Hippocampal formation (tissue), 2 donors: ENCODE measurements around the gene MED27.
"Not testable (repeated sequence)": the region's sequence is repeated elsewhere in the genome, so short reads cannot be mapped to it uniquely, and the experiment has no call there.

ENCODE experiments used
- DNase-seq, 2 donors: peaks; one replicate each; lab custom pipeline; 2025; lab: John Stamatoyannopoulos, UW

Gene MED27

GRCh38 chr9:132018957-132019405, 60.7 kb downstream of the MED27 start:
- peak; percentile 40 to 51 for DNase-seq

- DNase-seq = no peak
These were observed 63.2 kb downstream of the MED27 start for GRCh38 chr9:132016456-132016855.

GRCh38 chr9:132015866-132016265, 63.8 kb downstream of the MED27 start:
- no peak for DNase-seq

DNA sequence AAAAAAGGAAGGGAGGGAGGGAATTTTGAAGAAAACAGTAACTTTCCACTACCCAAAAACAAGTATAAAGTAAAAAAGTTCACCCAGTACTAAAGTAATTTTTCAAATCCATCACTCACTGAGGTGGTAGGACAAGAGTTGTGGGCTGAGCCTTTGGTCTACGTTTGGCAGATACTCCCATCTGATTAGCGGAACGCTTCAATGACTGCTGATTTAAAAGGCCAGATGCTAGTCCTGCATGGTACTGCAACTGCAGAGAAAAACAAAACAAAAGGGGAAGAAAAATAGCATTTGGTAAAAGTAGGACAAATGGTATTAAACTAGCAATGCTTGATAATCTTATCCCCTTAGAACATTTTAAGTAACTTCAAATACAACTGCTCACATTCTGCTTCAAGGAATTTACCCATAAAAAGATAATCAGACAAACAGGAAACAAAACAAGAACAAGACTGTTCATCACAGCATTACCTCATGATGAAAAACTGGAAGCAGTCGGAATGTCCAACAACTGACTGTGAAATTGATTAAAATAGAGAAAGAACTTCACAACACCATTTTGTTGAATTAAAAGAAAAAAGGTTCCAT, 65.4 kb downstream of the MED27 start:
- DNase-seq = no peak

DNA sequence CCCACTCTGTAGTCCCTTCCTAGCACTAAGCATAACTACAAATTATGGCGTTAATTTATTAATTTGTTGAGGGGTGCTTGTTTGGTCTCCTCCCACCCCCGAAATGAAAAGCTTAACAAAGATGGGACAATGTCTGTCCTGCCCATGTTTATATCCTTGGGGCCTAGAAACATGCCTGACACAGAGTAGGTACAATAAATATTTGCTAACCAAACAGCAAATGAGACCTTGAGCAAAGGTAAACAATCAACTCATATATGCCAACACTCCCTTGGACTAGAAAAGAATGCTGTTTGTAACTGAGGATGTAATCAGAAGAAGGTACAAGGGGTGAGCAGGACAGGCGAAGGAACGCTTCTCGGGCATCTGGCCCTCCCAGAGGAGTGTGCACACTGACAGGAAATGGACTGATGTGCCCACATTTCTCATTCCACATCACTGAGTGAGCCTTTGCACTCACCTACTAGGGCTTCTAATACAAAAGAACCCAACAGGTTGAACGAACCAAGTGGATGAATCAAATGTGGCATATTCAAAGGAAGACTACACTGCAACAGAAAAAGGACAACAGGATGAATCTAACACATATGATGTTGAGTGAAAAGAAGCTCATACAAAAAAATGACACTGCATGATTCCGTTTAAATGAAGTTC, 66.8 kb downstream of the MED27 start:
- DNase-seq = no peak

DNA sequence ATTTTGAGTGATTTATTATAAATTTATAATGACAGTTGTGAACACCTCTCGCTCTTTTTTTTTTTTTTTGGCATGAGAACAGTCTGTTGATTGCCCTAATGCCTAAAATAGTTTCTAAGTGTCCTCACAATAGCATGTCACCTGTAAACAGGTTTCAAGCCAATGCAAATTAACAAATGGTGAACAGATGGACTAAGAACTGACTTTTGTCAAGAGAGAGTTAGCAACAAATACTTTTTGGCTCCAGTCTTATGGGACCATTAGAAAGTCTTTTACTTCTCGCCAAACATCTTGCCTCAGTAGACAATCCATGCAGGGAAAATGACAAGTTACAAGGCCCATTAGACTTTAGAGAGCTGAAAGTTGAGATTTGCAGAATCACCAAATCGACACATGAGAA, 67.8 kb downstream of the MED27 start:
- DNase-seq = no peak

- no peak for DNase-seq
These were observed 68.4 kb downstream of the MED27 start for GRCh38 chr9:132011309-132011708.

- DNase-seq = not testable (repeated sequence)
These were observed 69.5 kb downstream of the MED27 start for GRCh38 chr9:132010201-132010600.

DNA sequence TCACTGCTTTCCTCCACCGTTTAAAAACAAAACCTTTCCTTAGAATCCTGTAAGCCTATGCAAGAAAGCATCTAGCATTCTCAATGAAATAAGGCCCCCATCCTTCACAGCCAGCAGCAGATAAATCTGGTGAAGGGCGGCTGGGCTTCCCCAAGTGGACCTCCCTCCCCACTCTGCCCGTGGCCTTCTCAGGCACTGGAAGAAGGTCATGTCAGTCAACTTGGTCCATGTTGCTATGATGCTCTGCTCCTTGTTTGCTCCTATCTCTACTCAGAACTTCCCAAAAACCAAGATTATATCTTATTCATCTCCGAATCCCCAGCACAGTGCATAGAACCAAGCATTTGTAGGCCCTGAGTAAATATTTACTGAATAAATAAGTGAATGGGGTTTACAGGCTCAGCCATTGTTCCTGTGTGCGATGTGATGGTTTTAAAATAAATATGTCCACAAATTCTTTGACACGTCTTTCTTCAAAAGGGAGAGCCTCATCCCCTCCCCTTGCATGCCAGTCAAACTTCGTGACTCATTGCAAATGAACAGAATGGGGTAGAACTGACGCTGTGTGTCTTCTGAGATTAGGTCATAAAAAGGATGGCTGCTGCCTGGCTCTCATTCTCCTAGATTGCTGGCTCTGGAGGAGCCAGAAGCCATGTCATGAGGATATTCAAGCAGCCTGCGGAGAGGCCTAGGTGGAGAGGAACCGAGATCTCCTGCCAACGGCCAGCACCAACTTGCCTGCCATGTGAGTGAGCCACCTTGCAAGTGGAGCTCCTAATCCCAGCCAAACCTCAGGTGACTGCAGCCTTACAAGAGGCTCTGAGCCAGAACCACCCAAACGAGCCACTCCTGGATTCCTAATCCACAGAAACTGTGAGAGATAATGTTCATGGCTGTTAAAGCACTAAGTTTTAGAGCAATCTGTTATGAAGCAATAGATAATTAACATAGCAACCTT, 70.5 kb downstream of the MED27 start:
- no peak for DNase-seq

- DNase-seq = no peak
These were observed 71.4 kb downstream of the MED27 start for GRCh38 chr9:132008184-132008803.

- DNase-seq = no peak
These were observed 72.2 kb downstream of the MED27 start for GRCh38 chr9:132007371-132008025.

- DNase-seq = no peak
These were observed 72.8 kb downstream of the MED27 start for GRCh38 chr9:132006677-132007370.

DNA sequence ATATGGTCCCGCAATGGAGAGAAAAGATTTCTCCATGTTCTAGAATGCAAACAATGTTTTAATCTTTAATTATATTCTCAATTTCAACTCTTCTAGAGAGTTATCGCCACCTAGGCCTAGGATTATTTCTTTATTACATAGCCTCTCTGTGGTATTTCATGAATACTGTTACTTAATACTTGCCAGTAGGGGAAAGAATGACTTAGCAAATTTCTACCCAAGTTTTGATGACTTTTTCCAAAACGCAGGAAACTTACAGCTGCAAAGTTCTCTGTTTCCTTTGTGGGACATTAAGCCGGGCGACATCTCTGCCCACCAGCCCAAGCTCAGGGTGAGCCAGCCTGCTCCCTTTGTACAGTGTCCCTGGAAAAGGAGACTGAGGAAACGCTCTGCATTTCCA, 73.8 kb downstream of the MED27 start:
- DNase-seq = no peak

- DNase-seq = no peak
These were observed 75.3 kb downstream of the MED27 start for GRCh38 chr9:132004323-132004722.

DNA sequence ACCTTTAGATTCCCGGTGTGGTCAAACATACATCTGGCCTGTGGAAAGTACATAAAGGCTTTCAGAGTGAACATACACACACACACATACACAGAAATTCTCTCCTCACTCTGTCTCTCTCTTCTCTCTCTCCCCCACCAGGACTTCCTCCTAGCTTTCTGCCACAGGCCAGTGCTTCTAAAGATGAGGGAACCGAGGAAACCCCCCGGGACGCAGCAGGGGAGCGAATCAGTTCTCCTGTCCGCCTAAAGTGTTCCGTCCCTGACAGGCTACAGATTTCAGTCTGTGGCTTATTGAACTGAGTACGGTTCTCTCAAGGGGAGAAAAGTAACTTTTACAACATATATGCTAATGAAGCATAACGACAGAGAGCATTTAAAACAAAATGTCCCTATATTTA, 75.8 kb downstream of the MED27 start:
- DNase-seq = no peak

- no peak for DNase-seq
These were observed 76.4 kb downstream of the MED27 start for GRCh38 chr9:132003319-132003704.

DNA sequence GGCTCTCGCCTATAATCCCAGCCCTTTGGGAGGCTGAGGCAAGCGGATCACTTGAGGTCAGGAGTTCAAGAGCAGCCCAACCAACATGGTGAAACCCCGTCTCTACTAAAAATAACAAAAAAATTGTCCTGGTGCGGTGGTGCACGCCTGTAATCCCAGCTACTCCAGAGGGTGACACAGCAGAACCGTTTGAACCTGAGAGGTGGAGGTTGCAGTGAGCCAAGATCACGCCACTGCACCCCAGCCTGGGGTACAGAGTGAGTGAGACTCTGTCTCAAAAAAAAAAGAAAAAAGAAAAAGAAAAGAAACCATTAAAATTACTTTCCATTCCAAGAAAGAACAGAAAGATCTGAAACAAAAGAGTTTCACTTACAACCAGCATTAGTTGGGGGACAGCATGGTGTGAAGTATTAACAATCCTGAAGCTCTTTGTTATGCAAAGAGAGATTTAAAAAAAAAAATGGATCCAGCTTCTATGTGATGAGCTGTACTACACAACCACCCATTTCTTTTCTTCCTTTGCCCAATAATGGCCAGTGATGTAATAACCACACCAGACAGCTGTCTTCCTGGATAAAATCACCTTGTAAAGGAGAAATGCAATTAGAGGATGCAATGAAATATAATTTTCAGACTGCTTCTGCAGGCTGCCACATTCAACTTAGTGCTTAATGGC, 76.9 kb downstream of the MED27 start:
- DNase-seq = no peak

GRCh38 chr9:132001567-132001966, 78.1 kb downstream of the MED27 start:
- no peak for DNase-seq

DNA sequence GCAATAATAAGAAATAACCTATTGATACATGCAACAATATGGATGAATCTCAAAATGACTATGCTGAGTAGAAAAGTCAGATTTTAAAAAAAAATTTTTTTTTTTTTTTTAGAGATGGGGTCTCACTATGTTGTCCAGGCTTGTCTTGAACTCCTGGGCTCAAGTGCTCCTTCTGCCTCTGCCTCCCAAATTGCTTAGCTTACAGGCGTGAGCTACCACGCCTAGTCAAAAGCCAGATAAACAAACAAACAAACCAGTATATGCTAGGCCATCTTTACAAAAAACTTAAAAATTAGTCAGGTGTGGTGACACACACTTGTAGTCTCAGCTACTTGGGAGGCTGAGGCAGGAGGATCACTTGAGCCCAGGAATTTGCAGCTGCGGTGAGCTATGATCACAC, 79.0 kb downstream of the MED27 start:
- DNase-seq = no peak

GRCh38 chr9:131999692-132000551, 79.7 kb downstream of the MED27 start:
- no peak for DNase-seq
